Trophoblast cell (in vitro differentiated cells and primary cell): ENCODE results near the gene EHMT1.

Experiments used
- DNase-seq, 2 donors: peaks; one replicate each; pipeline ENCODE4 v3.0.0-alpha.2; 2016
- H2AFZ ChIP-seq: 2 replicates; pipeline ENCODE4 v1.6.1; 2013; ENCODE audit warnings: low read length, moderate library complexity, mild to moderate bottlenecking; ENCODE audit not compliant: insufficient read depth, poor library complexity
- H2AK5ac ChIP-seq: 2 replicates; pipeline ENCODE4 v1.6.1; 2013; ENCODE audit warnings: mild to moderate bottlenecking, low read length
- H2BK120ac ChIP-seq: 2 replicates; pipeline ENCODE4 v1.6.1; 2013; ENCODE audit warnings: low read length, mild to moderate bottlenecking, moderate library complexity; ENCODE audit not compliant: insufficient read depth, poor library complexity
- H2BK12ac ChIP-seq: 2 replicates; pipeline ENCODE4 v1.6.1; 2013; ENCODE audit warnings: mild to moderate bottlenecking, low read length, moderate library complexity
- H2BK5ac ChIP-seq: 2 replicates; pipeline ENCODE4 v1.6.1; 2013; ENCODE audit warnings: low read length, low read depth, moderate library complexity, mild to moderate bottlenecking; ENCODE audit not compliant: poor library complexity
- H3K14ac ChIP-seq: 2 replicates; pipeline ENCODE4 v1.6.1; 2013; ENCODE audit warnings: mild to moderate bottlenecking, low read length
- H3K18ac ChIP-seq: 2 replicates; pipeline ENCODE4 v1.6.1; 2013; ENCODE audit warnings: mild to moderate bottlenecking, low read length
- H3K23ac ChIP-seq: 2 replicates; pipeline ENCODE4 v1.6.1; 2013; ENCODE audit warnings: low read length
- H3K27ac ChIP-seq: 2 replicates; pipeline ENCODE4 v1.5.1; 2013; ENCODE audit warnings: low read depth, mild to moderate bottlenecking, inconsistent platforms, low read length, moderate library complexity
- H3K27me3 ChIP-seq: 2 replicates; pipeline ENCODE4 v1.6.1; 2013; ENCODE audit warnings: inconsistent platforms, mild to moderate bottlenecking, low read length, moderate library complexity; ENCODE audit not compliant: insufficient read depth
- H3K36me3 ChIP-seq, 2 experiments: 1 replicate in 1 of 2; 2 replicates in 1 of 2; pipeline ENCODE4 v1.6.1; 2013; ENCODE audit warnings: low read length in 2 of 2, mild to moderate bottlenecking in 2 of 2, moderate library complexity in 1 of 2; ENCODE audit not compliant: insufficient read depth in 2 of 2, control insufficient read depth in 1 of 2
- H3K4ac ChIP-seq: 2 replicates; pipeline ENCODE4 v1.6.1; 2013; ENCODE audit warnings: low read depth, mild to moderate bottlenecking, low read length, moderate library complexity
- H3K4me1 ChIP-seq, 2 experiments: 1 replicate in 1 of 2; 2 replicates in 1 of 2; pipeline ENCODE4 v1.6.1; 2013; ENCODE audit warnings: low read length in 2 of 2, mild to moderate bottlenecking in 2 of 2, moderate library complexity in 1 of 2; ENCODE audit not compliant: insufficient read depth in 2 of 2, control insufficient read depth in 1 of 2
- H3K4me2 ChIP-seq: 2 replicates; pipeline ENCODE4 v1.6.1; 2013; ENCODE audit warnings: inconsistent platforms, mild to moderate bottlenecking, low read length, moderate library complexity
- H3K4me3 ChIP-seq: 2 replicates; pipeline ENCODE4 v1.5.1; 2013; ENCODE audit warnings: mild to moderate bottlenecking, low read depth, low read length, inconsistent platforms
- H3K79me1 ChIP-seq: one replicate; pipeline ENCODE4 v1.6.1; 2013; ENCODE audit warnings: low read length
- H3K79me2 ChIP-seq: 2 replicates; pipeline ENCODE4 v1.6.1; 2013; ENCODE audit warnings: low read length, mild to moderate bottlenecking; ENCODE audit not compliant: control insufficient read depth, insufficient read depth, poor library complexity
- H3K9ac ChIP-seq: 2 replicates; pipeline ENCODE4 v1.6.1; 2013; ENCODE audit warnings: mild to moderate bottlenecking, low read length
- H3K9me3 ChIP-seq: 2 replicates; pipeline ENCODE4 v1.6.1; 2013; ENCODE audit warnings: low read depth, mild to moderate bottlenecking, control low read depth, inconsistent platforms, low read length; ENCODE audit not compliant: insufficient read depth
- H4K12ac ChIP-seq: 2 replicates; pipeline ENCODE4 v1.6.1; 2013; ENCODE audit warnings: low read depth, mild to moderate bottlenecking, low read length, moderate library complexity
- H4K8ac ChIP-seq: 2 replicates; pipeline ENCODE4 v1.6.1; 2013; ENCODE audit warnings: low read depth, mild to moderate bottlenecking, low read length, moderate library complexity
- H4K91ac ChIP-seq: one replicate; pipeline ENCODE4 v1.6.1; 2013; ENCODE audit warnings: low read depth, mild to moderate bottlenecking, low read length, moderate library complexity
- WGBS: extraction: QIAGEN DNeasy Blood & Tissue Kit; methylation state at CpG from one replicate; pipeline ENCODE4 v1.1.7; 2013; ENCODE audit warnings: missing lambda C conversion rate; ENCODE audit not compliant: insufficient read length, insufficient coverage; ENCODE audit errors: extremely low coverage; 5-methylcytosine and 5-hydroxymethylcytosine counted together

EHMT1 gene

DNA sequence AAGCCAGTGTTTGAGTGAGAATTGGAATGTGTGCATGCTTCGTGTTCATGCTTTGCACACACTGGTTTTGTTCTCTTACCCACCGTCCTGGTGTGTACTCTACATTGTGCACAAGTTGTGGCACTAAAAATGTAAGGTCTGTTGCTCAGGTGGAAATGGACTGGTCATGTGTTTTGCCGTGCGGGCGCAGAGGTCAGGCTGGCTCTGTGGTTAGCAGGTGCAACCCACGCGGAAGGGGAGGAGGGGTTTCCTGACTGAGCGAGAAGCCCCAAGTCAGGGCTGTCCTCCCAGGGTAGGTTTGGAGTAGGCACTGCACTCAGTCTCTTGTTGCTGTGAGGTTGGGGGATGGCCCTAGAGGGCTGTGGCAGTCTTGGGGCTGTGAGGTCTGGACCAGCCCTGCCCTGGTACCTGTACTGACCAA, 86.6 kb downstream of the EHMT1 start:
- no CpG with 5 or more reads among the region's 8 CpGs for WGBS
- no peak overlapping the region for H2AFZ ChIP-seq
- peak overlapping the region; percentile 33 for H3K18ac ChIP-seq
- H3K79me2 ChIP-seq: peaks cover 5% of the 10 kb centered on the region
- no peak for DNase-seq
- H3K4me2 ChIP-seq: no peak overlapping the region
- H2BK120ac ChIP-seq: no peak overlapping the region
- no peak overlapping the region for H2BK5ac ChIP-seq
- peaks cover 6 to 8% of the 10 kb centered on the region in 2 experiments for H3K36me3 ChIP-seq
- H3K23ac ChIP-seq: no peak overlapping the region
- no peaks in the 10 kb centered on the region for H3K4me1 ChIP-seq
- no peaks in the 10 kb centered on the region for H3K27me3 ChIP-seq
- H2AK5ac ChIP-seq: no peak overlapping the region
- no peak overlapping the region for H2BK12ac ChIP-seq
- no peak overlapping the region for H3K14ac ChIP-seq
- H3K27ac ChIP-seq: no peak overlapping the region
- H3K9me3 ChIP-seq: peaks cover 7% of the 10 kb centered on the region
- H4K91ac ChIP-seq: no peak overlapping the region
- H3K4me3 ChIP-seq: no peak overlapping the region
- peak overlapping the region; percentile 24 for H4K12ac ChIP-seq
- no peak overlapping the region for H3K9ac ChIP-seq
- H4K8ac ChIP-seq: no peak overlapping the region
- H3K4ac ChIP-seq: peak overlapping the region; percentile 84
- no peaks in the 10 kb centered on the region for H3K79me1 ChIP-seq

DNA sequence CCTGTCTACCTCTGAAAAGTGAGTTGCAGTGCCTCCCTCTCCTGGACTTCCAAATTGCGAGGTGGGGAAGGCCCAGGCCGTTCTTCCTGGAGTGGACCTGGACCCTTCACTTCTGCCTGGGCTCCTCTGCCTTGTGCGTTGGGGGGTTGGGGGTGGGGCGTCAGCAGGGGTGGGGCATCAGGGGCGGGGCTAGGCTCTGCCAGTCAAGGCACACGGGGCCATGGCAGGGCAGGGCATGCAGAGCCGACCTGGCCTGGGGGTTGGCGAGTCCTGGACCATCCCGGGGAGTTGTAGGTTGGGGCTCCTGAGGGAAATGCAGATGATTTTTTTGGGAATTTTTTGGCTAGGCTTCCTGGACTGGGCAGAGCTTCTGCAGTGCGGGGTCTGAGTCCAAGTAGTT, 87.1 kb downstream of the EHMT1 start:
- Histone ChIP-seq H3K79me2 (peaks cover 5% of the 10 kb centered on the region), H3K9me3 (peaks cover 7% of the 10 kb centered on the region), H3K18ac (peak overlapping the region; percentile 33), H2AFZ (no peak overlapping the region), H3K14ac (no peak overlapping the region), H2BK5ac (no peak overlapping the region), H3K9ac (no peak overlapping the region), H4K12ac (peak overlapping the region; percentile 24), H3K4me3 (no peak overlapping the region), H4K91ac (no peak overlapping the region), H2BK12ac (no peak overlapping the region), H3K27me3 (no peaks in the 10 kb centered on the region), H3K4me1 (no peaks in the 10 kb centered on the region), H3K27ac (no peak overlapping the region), H3K4me2 (no peak overlapping the region), H2BK120ac (no peak overlapping the region), H3K23ac (no peak overlapping the region), H3K36me3 (peaks cover 6 to 8% of the 10 kb centered on the region in 2 experiments), H4K8ac (no peak overlapping the region), H3K79me1 (no peaks in the 10 kb centered on the region), H3K4ac (peak overlapping the region; percentile 84), H2AK5ac (no peak overlapping the region)
- WGBS: no CpG with 5 or more reads among the region's 10 CpGs
- no peak for DNase-seq

DNA sequence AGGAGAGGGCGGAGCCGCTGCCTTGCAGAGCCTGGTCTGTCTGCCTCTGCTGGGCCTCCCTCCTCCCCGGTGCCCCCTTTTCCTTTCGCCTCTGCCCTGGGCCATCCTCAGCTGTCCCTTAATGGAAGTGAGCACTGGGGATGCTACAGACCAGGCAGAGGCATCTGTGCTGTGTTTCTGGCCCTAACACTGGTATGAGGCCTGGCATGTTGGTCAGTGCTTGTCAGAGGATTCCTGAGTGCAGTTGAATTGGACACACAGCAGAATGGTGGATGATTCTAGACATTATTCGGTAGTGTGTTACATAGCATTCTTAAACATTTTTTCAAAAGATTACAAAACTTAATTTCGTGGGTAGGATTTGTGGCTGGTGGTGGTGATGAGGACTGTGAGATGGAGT, 88.6 kb downstream of the EHMT1 start:
- Histone ChIP-seq H3K79me1 (no peaks in the 10 kb centered on the region), H4K8ac (no peak overlapping the region), H3K27me3 (no peaks in the 10 kb centered on the region), H3K4me1 (no peaks in the 10 kb centered on the region), H2BK12ac (no peak overlapping the region), H3K9ac (no peak overlapping the region), H3K18ac (peak overlapping the region; percentile 54), H2AK5ac (no peak overlapping the region), H3K14ac (no peak overlapping the region), H4K91ac (no peak overlapping the region), H3K79me2 (peaks cover 5% of the 10 kb centered on the region), H2AFZ (no peak overlapping the region), H3K4me3 (no peak overlapping the region), H2BK5ac (no peak overlapping the region), H2BK120ac (no peak overlapping the region), H3K23ac (no peak overlapping the region), H3K9me3 (peaks cover 6% of the 10 kb centered on the region), H3K4me2 (no peak overlapping the region), H3K4ac (peak overlapping the region; percentile 80), H4K12ac (no peak overlapping the region), H3K27ac (no peak overlapping the region), H3K36me3 (peaks cover 19 to 20% of the 10 kb centered on the region in 2 experiments)
- no CpG with 5 or more reads among the region's 6 CpGs for WGBS
- DNase-seq: no peak

DNA sequence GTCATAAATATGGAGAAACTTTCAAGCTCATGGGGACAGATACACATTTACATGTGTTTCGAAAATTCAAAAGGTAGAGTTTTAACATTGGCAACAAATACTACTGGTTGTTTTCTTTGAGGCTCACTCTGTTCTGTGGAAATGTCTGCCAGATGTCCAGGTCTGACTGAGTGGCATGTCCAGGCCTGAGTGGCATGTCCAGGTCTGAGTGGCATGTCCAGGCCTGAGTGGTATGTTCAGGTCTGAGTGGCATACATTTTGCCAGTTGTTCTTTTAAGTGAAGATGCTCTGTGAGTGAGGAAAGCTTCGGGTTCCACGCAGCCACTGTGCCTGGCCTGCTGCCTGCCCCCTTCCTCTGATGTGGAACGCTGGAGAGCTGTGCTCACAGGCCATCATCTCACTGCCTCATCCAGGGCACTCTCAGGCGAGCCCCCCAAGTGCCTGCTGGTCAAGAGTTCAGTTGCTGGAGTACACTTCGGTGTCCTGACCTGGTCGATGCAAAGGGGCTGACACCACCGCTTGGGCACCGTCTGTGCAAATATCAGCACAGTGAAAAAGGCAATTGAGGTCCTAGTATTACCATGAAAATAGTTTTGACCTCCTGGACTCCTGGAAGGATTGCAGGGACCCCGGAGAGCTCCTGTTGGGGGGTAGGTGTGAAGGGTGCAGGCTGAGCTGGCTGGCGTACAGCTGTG, 89.9 kb downstream of the EHMT1 start:
- Histone ChIP-seq H3K79me1 (no peaks in the 10 kb centered on the region), H4K12ac (no peak overlapping the region), H3K9ac (no peak overlapping the region), H3K4me2 (no peak overlapping the region), H4K91ac (no peak overlapping the region), H3K9me3 (no peaks in the 10 kb centered on the region), H3K14ac (no peak overlapping the region), H3K4me3 (no peak overlapping the region), H3K23ac (no peak overlapping the region), H3K18ac (no peak overlapping the region), H2BK120ac (no peak overlapping the region), H3K36me3 (peaks cover 13% of the 10 kb centered on the region in 2 experiments), H2AK5ac (no peak overlapping the region), H3K79me2 (peaks cover 5% of the 10 kb centered on the region), H2AFZ (no peak overlapping the region), H3K4me1 (no peaks in the 10 kb centered on the region), H3K27me3 (no peaks in the 10 kb centered on the region), H3K4ac (peak overlapping the region; percentile 43), H4K8ac (no peak overlapping the region), H2BK5ac (no peak overlapping the region), H2BK12ac (no peak overlapping the region), H3K27ac (no peak overlapping the region)
- no peak for DNase-seq
- WGBS: no CpG with 5 or more reads among the region's 11 CpGs
